MM.1S (cell line): ENCODE measurements around the gene NHLH2.
A peak's percentile ranks its signal among the peaks of the same experiment; 100 is the strongest.

Source experiments
- DNase-seq: peaks from one replicate; pipeline ENCODE4 v3.0.0-alpha.2; 2015
- H2AFZ ChIP-seq: fragments of 300-600 bp; sonication (generic); 2 replicates; pipeline ENCODE4 v1.6.0; 2016; ENCODE audit warnings: antibody characterized with exemption, low read length
- H3F3A ChIP-seq: fragments of 300-600 bp; sonication (generic); 2 replicates; pipeline ENCODE4 v1.6.1; 2016; ENCODE audit warnings: mild to moderate bottlenecking, antibody characterized with exemption, low read length, moderate library complexity, mixed read lengths; ENCODE audit not compliant: insufficient read depth
- H3K27ac ChIP-seq: fragments of 300-600 bp; sonication (generic); 2 replicates; pipeline ENCODE4 v1.5.1; 2016; ENCODE audit warnings: mild to moderate bottlenecking, low read length
- H3K27me3 ChIP-seq: fragments of 300-600 bp; sonication (generic); replicated peaks from 2 replicates; pipeline ENCODE4 v1.6.0; 2016; ENCODE audit warnings: low read length; ENCODE audit not compliant: insufficient read depth
- H3K36me3 ChIP-seq: fragments of 300-600 bp; sonication (generic); replicated peaks from 2 replicates; pipeline ENCODE4 v1.6.1; 2016; ENCODE audit warnings: mild to moderate bottlenecking, low read length, mixed read lengths; ENCODE audit not compliant: insufficient read depth
- H3K4me1 ChIP-seq: fragments of 300-600 bp; sonication (generic); 2 replicates; pipeline ENCODE4 v1.6.1; 2016; ENCODE audit warnings: low read length, mixed read lengths
- H3K4me2 ChIP-seq: fragments of 300-600 bp; sonication (generic); 2 replicates; pipeline ENCODE4 v1.6.0; 2016; ENCODE audit warnings: low read depth, low read length
- H3K4me3 ChIP-seq: fragments of 300-600 bp; sonication (generic); 2 replicates; pipeline ENCODE4 v1.5.1; 2016; ENCODE audit warnings: low read length, mixed read lengths
- H3K79me2 ChIP-seq: fragments of 300-600 bp; sonication (generic); 2 replicates; pipeline ENCODE4 v1.6.1; 2016; ENCODE audit warnings: mixed run types, low read length, mixed read lengths
- H3K9ac ChIP-seq: fragments of 300-600 bp; sonication (generic); 2 replicates; pipeline ENCODE4 v1.6.1; 2016; ENCODE audit warnings: low read length, mixed read lengths
- H3K9me2 ChIP-seq: fragments of 300-600 bp; sonication (generic); replicated peaks from 2 replicates; pipeline ENCODE4 v1.6.1; 2016; ENCODE audit warnings: mild to moderate bottlenecking, low read length, mixed read lengths; ENCODE audit not compliant: insufficient read depth
- H3K9me3 ChIP-seq: fragments of 300-600 bp; sonication (generic); replicated peaks from 2 replicates; pipeline ENCODE4 v1.6.1; 2016; ENCODE audit warnings: mild to moderate bottlenecking, low read length, mixed read lengths; ENCODE audit not compliant: insufficient read depth
- H4K20me1 ChIP-seq: fragments of 300-600 bp; sonication (generic); 2 replicates; pipeline ENCODE4 v1.6.1; 2016; ENCODE audit warnings: mild to moderate bottlenecking, low read length, moderate library complexity, mixed read lengths; ENCODE audit not compliant: insufficient read depth
- EZH2 ChIP-seq: fragments of 300-600 bp; sonication (generic); optimal IDR thresholded peaks from 2 replicates; pipeline ENCODE3; 2017; ENCODE audit warnings: low read depth, mild to moderate bottlenecking, antibody characterized with exemption, low read length, mixed read lengths
- EZH2phosphoT487 ChIP-seq: fragments of 300-600 bp; sonication (generic); IDR thresholded peaks from 2 replicates; pipeline ENCODE4 v1.6.1; 2018; ENCODE audit warnings: antibody characterized with exemption, low read length
- TF ChIP-seq, protein P1 (sequence below): fragments of 300-600 bp; sonication (generic); IDR thresholded peaks from 2 replicates; pipeline ENCODE4 v1.5.1; 2016; ENCODE audit warnings: antibody characterized with exemption, low read length, mixed read lengths

Gene NHLH2

DNA sequence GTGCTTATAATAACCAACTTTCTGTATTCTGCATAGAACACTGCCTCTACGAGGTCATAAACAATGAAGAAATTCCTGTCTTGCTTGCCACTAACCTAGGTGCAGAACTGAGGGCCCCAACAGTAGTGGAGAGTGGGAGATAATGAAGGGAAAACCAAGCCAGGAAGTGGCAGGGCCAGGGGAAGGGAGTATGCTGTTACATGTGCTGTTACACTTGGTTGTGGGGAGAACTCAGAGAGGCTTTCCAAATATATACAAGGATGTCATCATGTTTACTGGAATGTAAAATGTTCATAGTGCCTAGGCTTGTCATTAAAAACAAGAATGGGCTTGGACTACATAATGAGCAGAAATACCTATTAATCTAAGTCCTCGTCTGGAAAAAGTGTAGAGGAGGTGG lies 31.1 kb downstream of the NHLH2 start:
- Histone ChIP-seq H3K36me3 (no peaks in the 10 kb centered on the region), H3K9me2 (no peaks in the 10 kb centered on the region), H3K4me2 (no peak overlapping the region), H3K9me3 (no peaks in the 10 kb centered on the region), H3K27me3 (no peaks in the 10 kb centered on the region), H2AFZ (no peak overlapping the region), H4K20me1 (no peaks in the 10 kb centered on the region), H3K79me2 (no peaks in the 10 kb centered on the region), H3K27ac (no peak overlapping the region), H3K4me1 (no peaks in the 10 kb centered on the region), H3F3A (no peaks in the 10 kb centered on the region), H3K4me3 (no peak overlapping the region), H3K9ac (no peak overlapping the region)
- DNase-seq, result no peak
- TF ChIP-seq EZH2phosphoT487 (no peak), EZH2 (no peak)
- TF ChIP-seq, protein P1, sequence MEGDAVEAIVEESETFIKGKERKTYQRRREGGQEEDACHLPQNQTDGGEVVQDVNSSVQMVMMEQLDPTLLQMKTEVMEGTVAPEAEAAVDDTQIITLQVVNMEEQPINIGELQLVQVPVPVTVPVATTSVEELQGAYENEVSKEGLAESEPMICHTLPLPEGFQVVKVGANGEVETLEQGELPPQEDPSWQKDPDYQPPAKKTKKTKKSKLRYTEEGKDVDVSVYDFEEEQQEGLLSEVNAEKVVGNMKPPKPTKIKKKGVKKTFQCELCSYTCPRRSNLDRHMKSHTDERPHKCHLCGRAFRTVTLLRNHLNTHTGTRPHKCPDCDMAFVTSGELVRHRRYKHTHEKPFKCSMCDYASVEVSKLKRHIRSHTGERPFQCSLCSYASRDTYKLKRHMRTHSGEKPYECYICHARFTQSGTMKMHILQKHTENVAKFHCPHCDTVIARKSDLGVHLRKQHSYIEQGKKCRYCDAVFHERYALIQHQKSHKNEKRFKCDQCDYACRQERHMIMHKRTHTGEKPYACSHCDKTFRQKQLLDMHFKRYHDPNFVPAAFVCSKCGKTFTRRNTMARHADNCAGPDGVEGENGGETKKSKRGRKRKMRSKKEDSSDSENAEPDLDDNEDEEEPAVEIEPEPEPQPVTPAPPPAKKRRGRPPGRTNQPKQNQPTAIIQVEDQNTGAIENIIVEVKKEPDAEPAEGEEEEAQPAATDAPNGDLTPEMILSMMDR, result no peak

- Histone ChIP-seq H3K4me1 (no peaks in the 10 kb centered on the region), H3K27ac (no peak overlapping the region), H3K9ac (no peak overlapping the region), H2AFZ (no peak overlapping the region), H4K20me1 (no peaks in the 10 kb centered on the region), H3K4me3 (no peak overlapping the region), H3K4me2 (no peak overlapping the region), H3F3A (no peaks in the 10 kb centered on the region), H3K79me2 (no peaks in the 10 kb centered on the region), H3K9me2 (no peaks in the 10 kb centered on the region), H3K36me3 (no peaks in the 10 kb centered on the region), H3K27me3 (no peaks in the 10 kb centered on the region), H3K9me3 (no peaks in the 10 kb centered on the region)
- TF ChIP-seq EZH2, result no peak
- TF ChIP-seq EZH2phosphoT487, result no peak
- TF ChIP-seq, protein P1, result no peak
- no peak for DNase-seq
These were observed 31.9 kb downstream of the NHLH2 start for GRCh38 chr1:115809076-115809475.

GRCh38 chr1:115807723-115808122 lies 33.2 kb downstream of the NHLH2 start:
- no peak overlapping the region for H3K9ac ChIP-seq
- no peak for TF ChIP-seq EZH2phosphoT487
- TF ChIP-seq, protein P1, result peak; percentile 56
- no peaks in the 10 kb centered on the region for H3F3A ChIP-seq
- no peak overlapping the region for H3K4me2 ChIP-seq
- H3K27me3 ChIP-seq, result no peaks in the 10 kb centered on the region
- no peaks in the 10 kb centered on the region for H3K4me1 ChIP-seq
- H3K9me2 ChIP-seq, result no peaks in the 10 kb centered on the region
- peak; percentile 50 for DNase-seq
- no peaks in the 10 kb centered on the region for H3K9me3 ChIP-seq
- no peaks in the 10 kb centered on the region for H4K20me1 ChIP-seq
- no peaks in the 10 kb centered on the region for H3K79me2 ChIP-seq
- no peak overlapping the region for H2AFZ ChIP-seq
- no peak overlapping the region for H3K4me3 ChIP-seq
- H3K27ac ChIP-seq, result no peak overlapping the region
- H3K36me3 ChIP-seq, result no peaks in the 10 kb centered on the region
